GM19324 (cell line): ENCODE results near the gene LCP2.

Experiments
- ATAC-seq: cut with Tn5 transposase; IDR thresholded peaks from one replicate; pipeline ENCODE4 v1.9.1; 2021; ENCODE audit warnings: mild to moderate bottlenecking, moderate library complexity; ENCODE audit not compliant: unreplicated experiment, low FRiP score

Gene LCP2

GRCh38 chr5:170225326-170226128 is 72.0 kb downstream of the LCP2 start:
- ATAC-seq = no peak

GRCh38 chr5:170223906-170224305 is 73.7 kb downstream of the LCP2 start:
- ATAC-seq = no peak

GRCh38 chr5:170223360-170223759 is 74.2 kb downstream of the LCP2 start:
- ATAC-seq = no peak

- ATAC-seq = no peak
Measured at GRCh38 chr5:170221327-170221741, 76.2 kb downstream of the LCP2 start.

DNA sequence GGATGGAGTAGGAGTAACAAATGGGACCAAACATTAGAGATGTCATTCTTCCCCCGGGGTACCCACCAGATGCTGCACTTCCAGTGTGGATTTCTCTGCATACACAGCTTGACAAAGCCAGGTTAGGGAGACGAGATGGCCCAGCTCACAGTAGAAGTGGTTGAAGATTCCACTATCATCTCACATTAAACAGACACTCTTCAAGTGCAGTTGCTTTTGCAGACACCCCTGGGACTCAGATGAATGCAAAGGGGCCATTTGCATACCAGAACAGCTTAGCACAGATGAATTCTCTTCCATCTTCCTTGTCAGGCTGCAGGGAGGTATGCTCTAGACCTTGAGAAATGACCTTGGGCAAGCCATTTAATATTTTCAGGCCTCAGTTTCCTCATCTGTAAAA is 77.4 kb downstream of the LCP2 start:
- ATAC-seq = no peak

GRCh38 chr5:170219615-170220014 is 78.0 kb downstream of the LCP2 start:
- no peak for ATAC-seq

DNA sequence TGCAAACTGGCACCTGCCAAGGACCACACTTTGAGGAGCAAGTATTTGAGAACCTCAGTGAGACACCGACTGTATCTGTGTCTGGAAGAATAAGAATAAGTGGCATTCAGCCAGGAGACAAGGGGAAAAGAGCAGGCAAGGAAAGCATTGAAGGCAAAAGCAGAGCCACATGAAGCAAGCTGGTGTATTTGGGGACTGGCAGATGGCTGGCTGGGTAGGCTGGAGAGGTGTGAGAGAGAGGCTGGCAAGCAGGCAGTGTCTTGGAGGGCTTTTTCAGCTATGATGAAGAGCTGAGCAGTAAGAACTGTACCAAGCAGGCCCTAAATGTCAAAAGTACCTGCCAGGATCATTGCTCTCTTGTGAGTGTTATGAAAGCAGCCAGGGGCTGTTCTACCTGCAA is 78.9 kb downstream of the LCP2 start:
- no peak for ATAC-seq

GRCh38 chr5:170217831-170218230 is 79.7 kb downstream of the LCP2 start:
- ATAC-seq = no peak

DNA sequence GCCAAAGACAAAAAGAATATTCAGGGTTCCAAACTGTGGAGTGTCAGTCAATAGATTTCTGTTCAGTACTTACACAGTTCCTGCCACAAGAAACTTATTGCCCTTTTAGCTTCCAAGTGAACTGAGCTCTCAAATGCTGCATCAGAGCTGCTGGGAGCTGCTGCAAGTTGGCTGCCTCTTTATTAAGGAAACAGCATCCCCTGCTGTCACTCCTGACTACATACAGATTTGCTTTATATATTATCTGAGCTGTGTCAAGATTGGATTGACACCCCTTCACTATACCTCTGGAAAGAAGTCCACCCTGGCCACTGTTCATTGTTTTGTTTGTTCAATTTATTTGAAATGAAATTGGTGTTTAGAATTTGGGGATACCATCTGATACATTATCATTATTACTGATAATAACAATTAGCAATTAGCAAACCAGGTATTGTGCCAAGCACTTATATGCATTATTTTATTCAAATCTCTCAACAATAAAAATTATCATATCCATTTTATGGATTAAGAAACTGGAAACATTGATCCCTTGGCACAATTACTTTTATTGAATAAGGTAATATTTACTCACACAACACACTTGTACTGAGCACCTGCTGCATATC is 81.2 kb downstream of the LCP2 start:
- no peak for ATAC-seq

GRCh38 chr5:170211575-170212334 is 85.8 kb downstream of the LCP2 start:
- ATAC-seq = no peak

- ATAC-seq = no peak
Measured at GRCh38 chr5:170206958-170207357, 90.6 kb downstream of the LCP2 start.

DNA sequence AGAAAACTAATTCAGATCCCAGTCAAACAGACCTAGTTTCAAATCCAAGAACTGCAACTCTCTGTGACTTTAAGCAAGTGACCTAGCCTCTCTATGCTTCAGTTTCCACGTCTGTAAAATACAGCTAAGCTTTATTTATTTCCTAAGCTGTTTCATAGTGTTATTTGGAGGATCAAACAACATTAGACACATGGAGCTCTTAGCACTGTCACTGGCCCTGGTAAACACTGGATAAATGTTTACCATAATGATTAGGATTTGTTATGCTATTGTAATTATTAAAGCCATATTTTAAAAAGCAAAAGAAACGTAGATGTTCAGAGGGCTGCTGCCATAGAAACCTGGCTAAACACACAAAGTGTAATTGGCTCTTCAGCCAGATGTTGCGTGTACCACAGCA is 91.4 kb downstream of the LCP2 start:
- ATAC-seq = no peak

DNA sequence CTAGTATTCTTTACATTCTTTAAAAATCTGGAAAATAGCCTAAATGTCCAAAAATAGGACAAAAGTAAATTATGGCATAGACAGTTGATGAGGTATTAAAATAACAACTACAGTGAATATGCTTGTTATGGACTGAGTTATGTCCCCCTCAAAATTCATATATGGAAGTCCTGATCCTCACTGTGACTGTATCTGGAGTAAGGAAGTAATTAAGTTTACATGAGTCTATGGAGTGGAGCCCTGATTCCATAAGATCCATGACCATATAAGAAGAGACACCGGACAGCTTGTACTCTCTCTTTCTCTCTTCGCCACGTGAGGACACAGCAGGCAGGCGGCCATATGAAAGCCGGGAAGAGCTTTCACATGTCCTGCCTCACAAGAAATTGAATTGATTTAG is 93.4 kb downstream of the LCP2 start:
- ATAC-seq = no peak

- no peak for ATAC-seq
Measured at GRCh38 chr5:170202117-170202516, 95.5 kb downstream of the LCP2 start.

GRCh38 chr5:170201311-170201710 is 96.3 kb downstream of the LCP2 start:
- no peak for ATAC-seq

GRCh38 chr5:170200876-170201275 is 96.7 kb downstream of the LCP2 start:
- ATAC-seq = no peak
